SU-DHL-6 (cell line): ENCODE results near the gene RAB3GAP1.

ENCODE experiments used
- EZH2phosphoT487 ChIP-seq: fragments of 200-600 bp; sonication (generic), shearing (Covaris generic); conservative IDR thresholded peaks from 2 replicates; pipeline ENCODE4 v1.6.1; 2018; ENCODE audit warnings: mild to moderate bottlenecking, antibody characterized with exemption, low read length, moderate library complexity, mixed read lengths
- TF ChIP-seq, protein P1 (sequence below): fragments of 200-600 bp; sonication (generic); IDR thresholded peaks from one replicate; pipeline ENCODE4 v1.5.1; 2017; ENCODE audit warnings: antibody characterized with exemption, mild to moderate bottlenecking, low read length, moderate library complexity; ENCODE audit not compliant: insufficient read depth, poor library complexity, severe bottlenecking

DNA sequence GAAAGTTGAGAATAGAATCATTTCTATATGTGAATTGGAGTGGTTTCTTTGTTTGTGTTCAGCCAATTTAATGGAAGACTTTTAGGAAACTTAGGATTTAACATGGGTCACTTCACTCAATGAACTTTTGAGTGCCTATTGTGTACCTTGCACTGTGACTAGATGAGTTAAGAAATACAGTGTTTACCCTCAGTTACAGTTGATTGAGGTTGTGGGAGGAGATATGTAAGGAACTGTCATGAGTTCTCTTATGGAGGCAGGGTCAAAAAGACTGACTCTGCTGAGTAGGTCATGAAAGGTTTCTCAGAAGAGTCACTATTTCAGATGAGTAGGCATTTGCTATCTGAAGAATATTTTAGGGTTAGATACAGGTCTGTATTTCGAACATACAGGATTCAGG, 98.6 kb downstream of the RAB3GAP1 start:
- TF ChIP-seq, protein P1, sequence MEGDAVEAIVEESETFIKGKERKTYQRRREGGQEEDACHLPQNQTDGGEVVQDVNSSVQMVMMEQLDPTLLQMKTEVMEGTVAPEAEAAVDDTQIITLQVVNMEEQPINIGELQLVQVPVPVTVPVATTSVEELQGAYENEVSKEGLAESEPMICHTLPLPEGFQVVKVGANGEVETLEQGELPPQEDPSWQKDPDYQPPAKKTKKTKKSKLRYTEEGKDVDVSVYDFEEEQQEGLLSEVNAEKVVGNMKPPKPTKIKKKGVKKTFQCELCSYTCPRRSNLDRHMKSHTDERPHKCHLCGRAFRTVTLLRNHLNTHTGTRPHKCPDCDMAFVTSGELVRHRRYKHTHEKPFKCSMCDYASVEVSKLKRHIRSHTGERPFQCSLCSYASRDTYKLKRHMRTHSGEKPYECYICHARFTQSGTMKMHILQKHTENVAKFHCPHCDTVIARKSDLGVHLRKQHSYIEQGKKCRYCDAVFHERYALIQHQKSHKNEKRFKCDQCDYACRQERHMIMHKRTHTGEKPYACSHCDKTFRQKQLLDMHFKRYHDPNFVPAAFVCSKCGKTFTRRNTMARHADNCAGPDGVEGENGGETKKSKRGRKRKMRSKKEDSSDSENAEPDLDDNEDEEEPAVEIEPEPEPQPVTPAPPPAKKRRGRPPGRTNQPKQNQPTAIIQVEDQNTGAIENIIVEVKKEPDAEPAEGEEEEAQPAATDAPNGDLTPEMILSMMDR: no peak
- TF ChIP-seq EZH2phosphoT487: no peak
